LNCAP (cell line): ENCODE data around the gene DPH5.

Experiments used
- CTCF ChIP-seq: fragments of 450-650 bp; IDR thresholded peaks from 2 replicates; pipeline ENCODE4 v1.5.1; 2017; ENCODE audit warnings: mild to moderate bottlenecking

The DPH5 gene

GRCh38 chr1:101006553-101006952 lies 19.0 kb downstream of the DPH5 start:
- TF ChIP-seq CTCF: no peak

DNA sequence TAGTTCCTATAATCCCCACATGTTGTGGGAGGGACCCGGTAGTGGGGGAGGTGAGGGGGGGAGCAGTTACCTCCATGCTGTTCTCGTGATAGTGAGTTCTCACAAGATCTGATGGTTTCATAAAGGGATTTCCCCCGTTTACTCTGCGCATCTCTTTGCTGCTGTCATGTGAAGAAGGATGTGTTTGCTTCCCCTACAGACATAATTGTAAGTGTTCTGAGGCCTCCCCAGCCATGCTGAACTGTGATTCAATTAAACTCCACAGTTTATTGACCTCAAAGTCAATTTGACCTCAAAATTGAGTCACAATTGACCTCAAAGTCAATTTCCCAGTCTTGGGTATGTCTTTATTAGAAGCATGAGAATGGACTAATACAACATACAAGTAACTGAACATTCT lies 19.7 kb downstream of the DPH5 start:
- TF ChIP-seq CTCF: no peak

DNA sequence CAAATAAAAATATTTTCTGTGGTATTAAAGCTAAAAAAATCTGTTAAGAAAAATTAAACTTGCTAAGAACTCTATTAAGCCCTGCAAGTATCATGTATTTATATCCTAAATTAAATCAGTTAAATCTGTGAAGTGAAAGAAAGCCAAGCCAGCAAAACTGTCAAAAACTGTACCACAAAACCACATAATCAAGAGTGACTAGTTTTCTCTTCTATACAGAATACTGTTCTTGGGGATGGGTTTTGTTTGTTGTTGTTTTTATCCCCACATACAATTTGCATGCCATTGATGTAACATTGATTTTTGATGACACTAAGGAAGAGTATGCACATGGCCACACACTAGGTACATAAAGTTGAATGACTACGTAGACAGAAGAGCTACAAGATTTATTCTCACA lies 20.4 kb downstream of the DPH5 start:
- TF ChIP-seq CTCF: no peak

- no peak for TF ChIP-seq CTCF
These were observed 20.9 kb downstream of the DPH5 start for GRCh38 chr1:101004670-101005069.

GRCh38 chr1:101004061-101004460 lies 21.5 kb downstream of the DPH5 start:
- TF ChIP-seq CTCF: no peak

DNA sequence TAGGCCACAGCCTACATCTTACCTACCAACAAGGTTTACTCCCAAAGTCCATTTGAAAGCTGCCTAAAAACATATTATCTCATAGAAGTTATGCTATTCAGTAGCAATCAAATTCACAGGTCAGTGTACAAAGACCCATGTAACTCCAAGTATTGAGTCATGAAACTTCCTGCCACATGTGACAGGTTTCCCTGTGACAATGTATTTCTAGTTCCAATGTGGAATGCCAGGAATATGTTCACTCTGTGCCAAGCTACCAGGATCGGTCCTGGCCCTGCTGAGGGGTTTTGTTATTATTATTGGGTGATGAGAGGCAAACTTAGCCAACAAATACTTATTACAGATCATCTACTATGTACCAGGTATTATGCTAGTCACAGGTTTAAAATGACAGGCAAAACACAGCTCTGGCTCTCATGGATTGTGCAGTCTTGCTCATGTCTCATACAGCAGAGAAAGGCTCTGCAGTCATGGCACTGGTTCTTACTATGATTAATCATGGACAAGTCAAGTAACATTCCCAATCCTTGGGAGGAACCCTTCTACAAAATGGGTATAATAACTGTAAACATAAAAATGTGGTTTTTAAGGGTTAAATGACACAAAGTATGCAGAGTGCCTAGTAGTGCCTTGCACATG lies 22.5 kb downstream of the DPH5 start:
- TF ChIP-seq CTCF: no peak

- no peak for TF ChIP-seq CTCF
These were observed 23.0 kb downstream of the DPH5 start for GRCh38 chr1:101002551-101002950.
